Caco-2 (cell line): ENCODE results near the gene WDR91. TPM values are rescaled to one million over a fixed set of nuclear protein-coding genes. Genes with fewer than 3 reads are reported as not detected.

ENCODE experiments used
- BruUV-seq: library from RNA; stranded (reverse); fragments of 400-500 nt; replicated peaks from 2 replicates; lab custom pipeline; 2021; lab: Mats Ljungman, UMichigan
- CTCF ChIA-PET: fragments of 300-600 bp; sonication (Branson Sonifier 250); formaldehyde crosslinking; loops from one replicate; lab custom pipeline; 2022; ENCODE audit warnings: antibody characterized with exemption; lab: Charles Lee
- POLR2A ChIA-PET: fragments of 300-600 bp; sonication (Branson Sonifier 250); formaldehyde crosslinking; loops from one replicate; lab custom pipeline; 2022; ENCODE audit warnings: antibody characterized with exemption; lab: Charles Lee
- DNase-seq, 2 experiments: peaks; one replicate each; pipeline versions ENCODE4 v3.0.0 to v3.0.0-alpha.2; 2020 to 2022
- H3K27me3 ChIP-seq: replicated peaks from 2 replicates; pipeline ENCODE4 v1.6.0; 2011; ENCODE audit warnings: low read length; ENCODE audit not compliant: control insufficient read depth, insufficient read depth
- H3K36me3 ChIP-seq: 2 replicates; pipeline ENCODE4 v1.5.1; 2011; ENCODE audit warnings: low read length; ENCODE audit not compliant: control insufficient read depth, insufficient read depth
- H3K4me1 ChIP-seq: fragments of 250-450 bp; sonication (Bioruptor Pico); 2 replicates; pipeline ENCODE4 v1.5.1; 2020; ENCODE audit warnings: mild to moderate bottlenecking
- H3K4me3 ChIP-seq: 2 replicates; pipeline ENCODE4 v1.5.1; 2011; ENCODE audit warnings: low read depth, mild to moderate bottlenecking, control low read depth, low read length
- H3K9me3 ChIP-seq: fragments of 250-450 bp; sonication (Bioruptor Pico); 2 replicates; pipeline ENCODE4 v1.5.1; 2020; ENCODE audit warnings: mild to moderate bottlenecking, moderate library complexity
- H3K27ac Mint-ChIP-seq: one replicate; pipeline ENCODE4 v1.8.0; 2022; ENCODE audit warnings: mixed read lengths; ENCODE audit not compliant: unreplicated experiment
- H3K27me3 Mint-ChIP-seq: one replicate; pipeline ENCODE4 v1.8.0; 2022; ENCODE audit warnings: mixed read lengths; ENCODE audit not compliant: insufficient read depth, unreplicated experiment
- H3K36me3 Mint-ChIP-seq: one replicate; pipeline ENCODE4 v1.8.0; 2022; ENCODE audit warnings: mild to moderate bottlenecking, mixed read lengths; ENCODE audit not compliant: insufficient read depth, unreplicated experiment
- H3K4me1 Mint-ChIP-seq: one replicate; pipeline ENCODE4 v1.8.0; 2022; ENCODE audit warnings: low read depth, mixed read lengths; ENCODE audit not compliant: unreplicated experiment
- H3K4me3 Mint-ChIP-seq: one replicate; pipeline ENCODE4 v1.8.0; 2022; ENCODE audit warnings: mild to moderate bottlenecking, moderate library complexity, mixed read lengths; ENCODE audit not compliant: unreplicated experiment
- H3K9me3 Mint-ChIP-seq: one replicate; pipeline ENCODE4 v1.8.0; 2022; ENCODE audit warnings: mixed read lengths; ENCODE audit not compliant: unreplicated experiment
- CTCF ChIP-seq, 2 experiments: fragments of 200-600 bp in 1 of 2; IDR thresholded peaks; 1 replicate in 1 of 2; 2 replicates in 1 of 2; pipeline versions ENCODE4 v1.5.1 to v1.8.0; 2011 to 2022; ENCODE audit warnings: antibody characterized with exemption in 1 of 2, control low read depth in 1 of 2, inconsistent platforms in 1 of 2, low read depth in 1 of 2, low read length in 1 of 2, mild to moderate bottlenecking in 1 of 2, moderate library complexity in 1 of 2; ENCODE audit not compliant: insufficient read depth in 1 of 2, severe bottlenecking in 1 of 2, unreplicated experiment in 1 of 2
- intact Hi-C: fragments of 100-400 bp; cut with micrococcal nuclease; formaldehyde crosslinking; loops from one replicate; pipeline ENCODE4 v1.10.0; 2022; ENCODE audit not compliant: unreplicated experiment
- total RNA-seq: library from RNA; stranded (reverse); gene quantifications from 2 replicates; pipeline ENCODE4 v1.2.3, GENCODE V29; 2022

WDR91 gene
- total RNA-seq, 1 experiment from 2014 or later, result 12.6 TPM

- peaks cover 19% of the 10 kb centered on the region for H3K4me1 Mint-ChIP-seq
- Histone ChIP-seq H3K36me3 (peaks cover 5% of the 10 kb centered on the region), H3K4me1 (peaks cover 8% of the 10 kb centered on the region), H3K9me3 (0 out of 2 replicates have a peak, but pooled peaks cover under 1% of the 10 kb centered on the region), H3K4me3 (no peak overlapping the region), H3K27me3 (no peaks in the 10 kb centered on the region)
- no peak for TF ChIP-seq CTCF (IDR thresholded peaks at IDR 0.05; ENCODE audit: insufficient read depth in 1 of 2, low read depth in 1 of 2, low read length in 1 of 2, severe bottlenecking in 1 of 2, unreplicated experiment in 1 of 2)
- intact Hi-C loops, result no loop called here
- ChIA-PET POLR2A (no interaction called here), CTCF (no interaction called here)
- H3K36me3 Mint-ChIP-seq, result peaks cover 65% of the 10 kb centered on the region
- no peak overlapping the region for H3K4me3 Mint-ChIP-seq
- no peaks in the 10 kb centered on the region for H3K27me3 Mint-ChIP-seq
- BruUV-seq, result no TSS peak
- no peak overlapping the region for H3K27ac Mint-ChIP-seq
- no peak for DNase-seq
- peaks cover 27% of the 10 kb centered on the region for H3K9me3 Mint-ChIP-seq
Observed at GRCh38 chr7:135162382-135163001, 48.8 kb downstream of the WDR91 start.

- intact Hi-C loops, result no loop called here
- Mint-ChIP-seq H3K27me3 (no peaks in the 10 kb centered on the region), H3K9me3 (peaks cover 34% of the 10 kb centered on the region), H3K4me1 (peaks cover 19% of the 10 kb centered on the region), H3K4me3 (no peak overlapping the region), H3K36me3 (peaks cover 64% of the 10 kb centered on the region), H3K27ac (no peak overlapping the region)
- POLR2A ChIA-PET, result no interaction called here
- Histone ChIP-seq H3K4me3 (no peak overlapping the region), H3K27me3 (no peaks in the 10 kb centered on the region), H3K36me3 (peaks cover under 1% of the 10 kb centered on the region), H3K4me1 (peaks cover 8% of the 10 kb centered on the region), H3K9me3 (peaks cover 8% of the 10 kb centered on the region; the same call in 1 of the 2 replicates)
- DNase-seq, result no peak
- CTCF ChIA-PET, result no interaction called here
- no peak for TF ChIP-seq CTCF (IDR thresholded peaks at IDR 0.05; ENCODE audit: insufficient read depth in 1 of 2, low read depth in 1 of 2, low read length in 1 of 2, severe bottlenecking in 1 of 2, unreplicated experiment in 1 of 2)
- no TSS peak for BruUV-seq
Observed at GRCh38 chr7:135161669-135162068, 49.7 kb downstream of the WDR91 start.

GRCh38 chr7:135160858-135161653 is 50.3 kb downstream of the WDR91 start:
- no TSS peak for BruUV-seq
- peaks cover 14% of the 10 kb centered on the region; the same call in 1 of the 2 replicates for H3K9me3 ChIP-seq
- ChIA-PET POLR2A (no interaction called here), CTCF (no interaction called here)
- H3K4me3 Mint-ChIP-seq, result no peak overlapping the region
- TF ChIP-seq CTCF (IDR thresholded peaks at IDR 0.05; ENCODE audit: insufficient read depth in 1 of 2, low read depth in 1 of 2, low read length in 1 of 2, severe bottlenecking in 1 of 2, unreplicated experiment in 1 of 2), result no peak
- H3K4me1 Mint-ChIP-seq, result peaks cover 19% of the 10 kb centered on the region
- H3K27ac Mint-ChIP-seq, result peak overlapping the region; percentile 36
- H3K4me1 ChIP-seq, result peaks cover 8% of the 10 kb centered on the region
- intact Hi-C loops, result no loop called here
- no peaks in the 10 kb centered on the region; the same call in 1 of the 2 replicates for H3K36me3 ChIP-seq
- H3K4me3 ChIP-seq, result no peak overlapping the region
- H3K9me3 Mint-ChIP-seq, result peaks cover 40% of the 10 kb centered on the region
- DNase-seq, result no peak
- H3K27me3 ChIP-seq, result no peaks in the 10 kb centered on the region
- no peaks in the 10 kb centered on the region for H3K27me3 Mint-ChIP-seq
- peaks cover 58% of the 10 kb centered on the region for H3K36me3 Mint-ChIP-seq
